K562 (cell line): ENCODE measurements around the gene GOT1. TPM values are rescaled to one million over a fixed set of nuclear protein-coding genes. Genes with fewer than 3 reads are reported as not detected.

Source experiments
- ATAC-seq: fragments of 200-7000 bp; cut with Tn5 transposase; 3 replicates; pipeline ENCODE4 v1.9.1; 2020; ENCODE audit warnings: moderate library complexity
- BruUV-seq: library from RNA; stranded (reverse); fragments of 400-500 nt; replicated peaks from 2 replicates; lab custom pipeline; 2021; lab: Mats Ljungman, UMichigan
- CTCF ChIA-PET: fragments of 300-600 bp; formaldehyde crosslinking; extraction: SDS; loops from one replicate; lab custom pipeline; 2021; ENCODE audit warnings: low intra/inter-chr PET ratio; lab: Yijun Ruan, JAX
- POLR2A ChIA-PET: fragments of 300-600, 350-650 bp; sonication (Branson Sonifier 250); formaldehyde crosslinking; extraction: SDS; loops from one replicate; lab custom pipeline; 2021; ENCODE audit warnings: antibody characterized with exemption, inconsistent platforms; lab: Yijun Ruan, JAX
- DNase-seq, 4 experiments: peaks; one replicate each; pipeline versions ENCODE4 v3.0.0 to v3.0.0-alpha.2; 2011 to 2018; ENCODE audit warnings: low spot score in 3 of 4, mixed read lengths in 3 of 4; ENCODE audit errors: extremely low read depth in 1 of 4
- FAIRE-seq: peaks from 2 replicates; lab custom pipeline; 2011; peaks lifted over from hg19 to GRCh38; lab: Jason Lieb, UNC
- H2AFZ ChIP-seq: 2 replicates; pipeline ENCODE4 v1.6.0; 2011; ENCODE audit warnings: low read depth, low read length, control low read depth, inconsistent platforms
- H3K27ac ChIP-seq: fragments of 200-600 bp; 3 replicates; pipeline ENCODE4 v1.8.0; 2011; ENCODE audit warnings: low read depth, mild to moderate bottlenecking, control low read depth, inconsistent platforms, low read length, moderate library complexity, mixed read lengths; ENCODE audit errors: extremely low read depth
- H3K27me3 ChIP-seq, 2 experiments: fragments of 300-600 bp in 1 of 2; 2 replicates in 1 of 2; 3 replicates in 1 of 2; pipeline versions ENCODE4 v1.6.0 to v1.8.0; 2011; ENCODE audit warnings: inconsistent platforms in 2 of 2, low read length in 2 of 2, mild to moderate bottlenecking in 1 of 2, mixed read lengths in 1 of 2, moderate library complexity in 1 of 2; ENCODE audit not compliant: control insufficient read depth in 2 of 2, insufficient read depth in 2 of 2
- H3K36me3 ChIP-seq: fragments of 300-600 bp; 3 replicates; pipeline ENCODE4 v1.8.0; 2011; ENCODE audit warnings: mild to moderate bottlenecking, low read length, inconsistent platforms; ENCODE audit not compliant: control insufficient read depth, insufficient read depth
- H3K4me1 ChIP-seq, 2 experiments: fragments of 200-600 bp in 1 of 2; replicated peaks in 1 of 2; 2 replicates in 1 of 2; 3 replicates in 1 of 2; pipeline versions ENCODE4 v1.5.1 to v1.8.0; 2011; ENCODE audit warnings: inconsistent platforms in 2 of 2, low read length in 2 of 2, mild to moderate bottlenecking in 1 of 2, mixed read lengths in 1 of 2, moderate library complexity in 1 of 2; ENCODE audit not compliant: control insufficient read depth in 2 of 2, insufficient read depth in 2 of 2
- H3K4me2 ChIP-seq: 2 replicates; pipeline ENCODE4 v1.6.1; 2011; ENCODE audit warnings: low read length, control low read depth, inconsistent platforms, mixed read lengths; ENCODE audit not compliant: insufficient read depth
- H3K4me3 ChIP-seq: fragments of 200-600 bp; sonication (generic), shearing (Covaris generic); 2 replicates; pipeline ENCODE4 v1.5.1; 2016; ENCODE audit warnings: control low read depth, inconsistent platforms
- H3K79me2 ChIP-seq: fragments of 200-600 bp; 3 replicates; pipeline ENCODE4 v1.8.0; 2011; ENCODE audit warnings: low read length, inconsistent platforms; ENCODE audit not compliant: control insufficient read depth, insufficient read depth
- H3K9ac ChIP-seq, 2 experiments: 2 replicates each; pipeline versions ENCODE4 v1.6.0 to v1.6.1; 2011; ENCODE audit warnings: low read depth in 2 of 2, low read length in 2 of 2, control low read depth in 1 of 2, inconsistent platforms in 1 of 2, mild to moderate bottlenecking in 1 of 2, mixed read lengths in 1 of 2; ENCODE audit not compliant: insufficient read depth in 1 of 2
- H3K9me1 ChIP-seq: one replicate; pipeline ENCODE4 v1.6.0; 2011; ENCODE audit warnings: inconsistent platforms, mild to moderate bottlenecking, low read length, moderate library complexity; ENCODE audit not compliant: control insufficient read depth, insufficient read depth
- H3K9me3 ChIP-seq: replicated peaks from 2 replicates; pipeline ENCODE4 v1.5.1; 2011; ENCODE audit warnings: low read depth, low read length, inconsistent platforms; ENCODE audit not compliant: control insufficient read depth, insufficient read depth
- H4K20me1 ChIP-seq: replicated peaks from 2 replicates; pipeline ENCODE4 v1.6.1; 2011; ENCODE audit warnings: low read length, inconsistent platforms, mixed read lengths; ENCODE audit not compliant: control insufficient read depth, insufficient read depth
- BACH1 ChIP-seq: fragments of 200-800 bp; sonication (Bioruptor generic); IDR thresholded peaks from 2 replicates; pipeline ENCODE4 v1.6.1; 2016; ENCODE audit warnings: missing genetic modification characterization, missing compliant biosample characterization
- BHLHE40 ChIP-seq: IDR thresholded peaks from 2 replicates; pipeline ENCODE4 v1.6.1; 2011; ENCODE audit warnings: low read length, improper control_type of control experiment
- CEBPG ChIP-seq, 3 experiments: fragments of 200-800 bp in 1 of 3; sonication (Bioruptor generic) in 1 of 3; sonication (generic) in 1 of 3; formaldehyde crosslinking in 1 of 3; IDR thresholded peaks in 2 of 3; conservative IDR thresholded peaks in 1 of 3; 2 replicates each; pipeline versions ENCODE4 v1.6.1 to v1.8.0; 2016 to 2022; ENCODE audit warnings: missing compliant biosample characterization in 2 of 3, missing genetic modification characterization in 2 of 3, mild to moderate bottlenecking in 1 of 3, missing genetic modification reagents in 1 of 3
- HOXB6 ChIP-seq: fragments of 250-450 bp; sonication (Bioruptor Pico); IDR thresholded peaks from 2 replicates; pipeline ENCODE4 v1.5.1; 2022; ENCODE audit warnings: mild to moderate bottlenecking, borderline replicate concordance
- ILF3 ChIP-seq: fragments of 450-650 bp; IDR thresholded peaks from 2 replicates; pipeline ENCODE4 v1.6.1; 2018; ENCODE audit warnings: antibody characterized with exemption, mild to moderate bottlenecking, moderate library complexity, borderline replicate concordance
- MYC ChIP-seq, 2 experiments: fragments of 250-450 bp in 1 of 2; sonication (Bioruptor Pico) in 1 of 2; IDR thresholded peaks; 2 replicates each; pipeline versions ENCODE4 v1.5.1 to v1.6.1; 2012 to 2021; ENCODE audit warnings: low read depth in 2 of 2, borderline replicate concordance in 1 of 2, improper control_type of control experiment in 1 of 2, low read length in 1 of 2, mild to moderate bottlenecking in 1 of 2, moderate library complexity in 1 of 2
- NEUROD1 ChIP-seq: fragments of 150-350 bp; IDR thresholded peaks from 2 replicates; pipeline ENCODE4 v1.6.1; 2014; ENCODE audit warnings: borderline replicate concordance, low read length, low read depth; ENCODE audit not compliant: partially characterized antibody
- PML ChIP-seq: IDR thresholded peaks from 2 replicates; pipeline ENCODE4 v1.6.1; 2012; ENCODE audit warnings: low read length, inconsistent platforms
- SMARCA4 ChIP-seq: fragments of 450-650 bp; IDR thresholded peaks from 2 replicates; pipeline ENCODE4 v1.6.1; 2016
- TAF9B ChIP-seq: fragments of 450-650 bp; IDR thresholded peaks from 2 replicates; pipeline ENCODE4 v1.6.1; 2018; ENCODE audit warnings: mild to moderate bottlenecking; ENCODE audit not compliant: partially characterized antibody
- ZNF184 ChIP-seq: sonication (generic); formaldehyde crosslinking; IDR thresholded peaks from 2 replicates; pipeline ENCODE4 v1.5.0; 2020; ENCODE audit warnings: missing genetic modification reagents
- ZNF57 ChIP-seq: fragments of 450-650 bp; formaldehyde crosslinking; IDR thresholded peaks from 2 replicates; pipeline ENCODE4 v1.4.0; 2020; ENCODE audit warnings: mild to moderate bottlenecking, moderate library complexity
- WGBS: fragments of 100-300 bp; shearing (Covaris generic); methylation state at CpG from one replicate; pipeline ENCODE4 v1.1.6; 2016; ENCODE audit warnings: low coverage, mixed read lengths; ENCODE audit not compliant: insufficient coverage; ENCODE audit errors: missing lambda C conversion rate; 5-methylcytosine and 5-hydroxymethylcytosine counted together
- in situ Hi-C: fragments of 300-500 bp; cut with MboI; formaldehyde crosslinking; loops from 4 replicates; pipeline ENCODE4 v1.15.0; 2018; ENCODE audit warnings: inconsistent platforms, mixed read lengths
- intact Hi-C: fragments of 100-400 bp; cut with micrococcal nuclease; formaldehyde crosslinking; loops from 2 replicates; pipeline ENCODE4 v1.14.2; 2022
- polyA plus RNA-seq, 8 experiments: library from polyadenylated mRNA; depleted of rRNA in 4 of 8; stranded (reverse) in 5 of 8; unstranded in 3 of 8; fragments of >200 nt; fragmentation: Nextera tagmentation in 2 of 8; fragmentation: Illumina TruSeq in 1 of 8; extraction: Ambion mirVana in 2 of 8; extraction: Trizol in 1 of 8; gene quantifications; 2 replicates each; pipeline versions ENCODE4 v1.2.1 to v1.2.3, GENCODE V29; 2011 to 2014; ENCODE audit warnings: inconsistent platforms in 1 of 8, missing spikeins in 1 of 8
- total RNA-seq, 7 experiments: library from RNA; depleted of rRNA in 6 of 7; stranded (reverse); fragments of >200 nt in 6 of 7; fragmentation: Illumina TruSeq in 2 of 7; extraction: Trizol in 2 of 7; gene quantifications; 2 replicates each; pipeline versions ENCODE4 v1.2.1 to v1.2.3, GENCODE V29; 2011 to 2021; ENCODE audit warnings: low replicate concordance in 1 of 7
- TF ChIP-seq, protein P1 (sequence below): fragments of 450-650 bp; IDR thresholded peaks from 2 replicates; pipeline ENCODE4 v1.6.1; 2016; ENCODE audit warnings: borderline replicate concordance
- TF ChIP-seq, protein P2 (sequence below), 2 experiments: fragments of 450-650 bp; IDR thresholded peaks; 2 replicates each; pipeline ENCODE4 v1.6.1; 2018; ENCODE audit warnings: mild to moderate bottlenecking in 2 of 2, low read depth in 1 of 2; ENCODE audit not compliant: partially characterized antibody in 2 of 2

GOT1 gene
- total and polyA plus RNA-seq, 9 of the 15 experiments (the other 6 are each of a cell fraction or from before 2014, with no cell fraction given) = 55.7 to 166 (median 75.4) TPM

GRCh38 chr10:99456931-99457288 is 26.5 kb upstream of the GOT1 start (continued):
- TF ChIP-seq ZNF57 (CRISPR knock-in tag) (no peak), HOXB6 (CRISPR knock-in tag) (no peak)

- ChIA-PET POLR2A (no interaction called here), CTCF (no interaction called here)
- no peak for TF ChIP-seq BACH1 (tag)
- TF ChIP-seq CEBPG (CRISPR knock-in tag; IDR thresholded peaks at IDR 0.05) = no peak
- TF ChIP-seq CEBPG (tag; conservative IDR thresholded peaks at IDR 0.05 in 1 of 2, IDR thresholded peaks at IDR 0.05 in 1 of 2) = no peak
- no peak for TF ChIP-seq ILF3
- TF ChIP-seq BHLHE40 = no peak
- TF ChIP-seq ZNF184 (CRISPR knock-in tag) = no peak
- TF ChIP-seq, protein P1, sequence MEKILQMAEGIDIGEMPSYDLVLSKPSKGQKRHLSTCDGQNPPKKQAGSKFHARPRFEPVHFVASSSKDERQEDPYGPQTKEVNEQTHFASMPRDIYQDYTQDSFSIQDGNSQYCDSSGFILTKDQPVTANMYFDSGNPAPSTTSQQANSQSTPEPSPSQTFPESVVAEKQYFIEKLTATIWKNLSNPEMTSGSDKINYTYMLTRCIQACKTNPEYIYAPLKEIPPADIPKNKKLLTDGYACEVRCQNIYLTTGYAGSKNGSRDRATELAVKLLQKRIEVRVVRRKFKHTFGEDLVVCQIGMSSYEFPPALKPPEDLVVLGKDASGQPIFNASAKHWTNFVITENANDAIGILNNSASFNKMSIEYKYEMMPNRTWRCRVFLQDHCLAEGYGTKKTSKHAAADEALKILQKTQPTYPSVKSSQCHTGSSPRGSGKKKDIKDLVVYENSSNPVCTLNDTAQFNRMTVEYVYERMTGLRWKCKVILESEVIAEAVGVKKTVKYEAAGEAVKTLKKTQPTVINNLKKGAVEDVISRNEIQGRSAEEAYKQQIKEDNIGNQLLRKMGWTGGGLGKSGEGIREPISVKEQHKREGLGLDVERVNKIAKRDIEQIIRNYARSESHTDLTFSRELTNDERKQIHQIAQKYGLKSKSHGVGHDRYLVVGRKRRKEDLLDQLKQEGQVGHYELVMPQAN = no peak
- no peak for TF ChIP-seq TAF9B
- TF ChIP-seq, protein P2, sequence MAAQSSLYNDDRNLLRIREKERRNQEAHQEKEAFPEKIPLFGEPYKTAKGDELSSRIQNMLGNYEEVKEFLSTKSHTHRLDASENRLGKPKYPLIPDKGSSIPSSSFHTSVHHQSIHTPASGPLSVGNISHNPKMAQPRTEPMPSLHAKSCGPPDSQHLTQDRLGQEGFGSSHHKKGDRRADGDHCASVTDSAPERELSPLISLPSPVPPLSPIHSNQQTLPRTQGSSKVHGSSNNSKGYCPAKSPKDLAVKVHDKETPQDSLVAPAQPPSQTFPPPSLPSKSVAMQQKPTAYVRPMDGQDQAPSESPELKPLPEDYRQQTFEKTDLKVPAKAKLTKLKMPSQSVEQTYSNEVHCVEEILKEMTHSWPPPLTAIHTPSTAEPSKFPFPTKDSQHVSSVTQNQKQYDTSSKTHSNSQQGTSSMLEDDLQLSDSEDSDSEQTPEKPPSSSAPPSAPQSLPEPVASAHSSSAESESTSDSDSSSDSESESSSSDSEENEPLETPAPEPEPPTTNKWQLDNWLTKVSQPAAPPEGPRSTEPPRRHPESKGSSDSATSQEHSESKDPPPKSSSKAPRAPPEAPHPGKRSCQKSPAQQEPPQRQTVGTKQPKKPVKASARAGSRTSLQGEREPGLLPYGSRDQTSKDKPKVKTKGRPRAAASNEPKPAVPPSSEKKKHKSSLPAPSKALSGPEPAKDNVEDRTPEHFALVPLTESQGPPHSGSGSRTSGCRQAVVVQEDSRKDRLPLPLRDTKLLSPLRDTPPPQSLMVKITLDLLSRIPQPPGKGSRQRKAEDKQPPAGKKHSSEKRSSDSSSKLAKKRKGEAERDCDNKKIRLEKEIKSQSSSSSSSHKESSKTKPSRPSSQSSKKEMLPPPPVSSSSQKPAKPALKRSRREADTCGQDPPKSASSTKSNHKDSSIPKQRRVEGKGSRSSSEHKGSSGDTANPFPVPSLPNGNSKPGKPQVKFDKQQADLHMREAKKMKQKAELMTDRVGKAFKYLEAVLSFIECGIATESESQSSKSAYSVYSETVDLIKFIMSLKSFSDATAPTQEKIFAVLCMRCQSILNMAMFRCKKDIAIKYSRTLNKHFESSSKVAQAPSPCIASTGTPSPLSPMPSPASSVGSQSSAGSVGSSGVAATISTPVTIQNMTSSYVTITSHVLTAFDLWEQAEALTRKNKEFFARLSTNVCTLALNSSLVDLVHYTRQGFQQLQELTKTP (IDR thresholded peaks at IDR 0.05; ENCODE audit: low read depth in 1 of 2, partially characterized antibody in 2 of 2) = no peak
- TF ChIP-seq SMARCA4 = no peak
- no peak for TF ChIP-seq NEUROD1
- no peak for TF ChIP-seq MYC (IDR thresholded peaks at IDR 0.05; ENCODE audit: low read depth, low read length)
- TF ChIP-seq MYC (CRISPR knock-in tag; IDR thresholded peaks at IDR 0.05; ENCODE audit: borderline replicate concordance, low read depth) = no peak
- TF ChIP-seq PML = no peak
Observed at GRCh38 chr10:99456207-99456930, 25.9 kb upstream of the GOT1 start.

More at GRCh38 chr10:99456207-99456930, 25.9 kb upstream of the GOT1 start:
- Histone ChIP-seq H3K36me3 (no peaks in the 10 kb centered on the region), H3K27ac (no peak overlapping the region), H3K79me2 (no peaks in the 10 kb centered on the region), H3K9me3 (no peaks in the 10 kb centered on the region), H2AFZ (no peak overlapping the region), H3K27me3 (peaks cover 6 to 16% of the 10 kb centered on the region in 2 experiments; a peak in 3 of 5 replicates), H3K4me3 (no peak overlapping the region), H3K4me2 (no peak overlapping the region), H3K4me1 (no peaks in the 10 kb centered on the region), H3K9me1 (no peaks in the 10 kb centered on the region), H4K20me1 (no peaks in the 10 kb centered on the region), H3K9ac (no peak overlapping the region)
- no peak for FAIRE-seq
- no TSS peak for BruUV-seq
- no peak for DNase-seq
- 4% methylated on average over 3 of the region's 3 CpGs for WGBS
- no peak for ATAC-seq
- in situ Hi-C loops = no loop called here
- intact Hi-C loops = no loop called here
